Measurements from ENCODE around the gene PHTF2. TPM values are rescaled to one million over a fixed set of nuclear protein-coding genes. Genes with fewer than 3 reads are reported as not detected.
"Not testable (repeated sequence)": the region's sequence is repeated elsewhere in the genome, so short reads cannot be mapped to it uniquely, and the experiment has no call there.

Gene PHTF2
- polyA plus RNA-seq, 3 donors from 2014 or later: 4.1 to 9.3 (median 4.1) TPM

DNA sequence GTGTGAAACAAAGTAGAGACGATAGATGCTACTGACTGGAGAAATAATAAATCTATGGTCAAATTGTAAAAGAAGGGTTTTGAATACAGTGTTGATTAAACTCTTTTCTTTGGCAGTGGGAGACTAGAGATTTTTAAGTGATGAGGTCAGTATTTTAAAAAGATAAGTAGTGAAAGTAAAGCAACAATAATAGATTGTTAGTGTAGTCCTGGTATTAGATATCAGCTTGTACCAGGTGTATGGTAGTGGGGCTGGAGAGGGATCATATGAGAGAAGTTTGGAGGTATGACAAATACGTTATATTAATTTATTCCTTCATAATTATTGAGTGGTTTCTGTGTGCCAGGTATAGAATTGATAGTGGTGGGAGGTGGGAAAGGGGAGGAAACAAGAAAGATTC, 25.2 kb downstream of the PHTF2 start:
- H3K27ac Mint-ChIP-seq: no peak overlapping the region

DNA sequence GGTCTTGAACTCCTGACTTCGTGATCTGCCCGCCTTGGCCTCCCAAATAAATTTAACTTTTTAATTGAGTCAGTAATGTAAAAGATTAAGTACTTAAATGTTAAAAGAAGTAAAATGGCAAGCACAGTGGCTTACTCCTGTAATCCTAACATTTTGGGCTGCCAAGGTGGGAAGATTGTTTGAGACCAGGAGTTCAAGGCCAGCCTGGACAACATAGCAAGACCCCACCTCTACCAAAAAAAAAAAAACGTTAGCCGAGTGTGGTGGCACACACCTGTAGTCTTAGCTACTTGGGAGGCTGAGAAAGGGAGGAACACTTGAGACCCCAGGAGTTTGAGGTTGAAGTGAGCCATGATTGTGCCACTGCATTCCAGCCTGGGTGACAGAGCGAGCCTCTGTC, 26.1 kb downstream of the PHTF2 start:
- peaks cover 25 to 50% of the 10 kb centered on the region in 2 donors for H3K4me1 Mint-ChIP-seq
- H3K4me3 Mint-ChIP-seq: no peak overlapping the region
- peaks cover 19 to 32% (median 29%) of the 10 kb centered on the region in 6 donors for H3K9me3 Mint-ChIP-seq
- H3K27ac Mint-ChIP-seq: no peak overlapping the region
- DNase-seq: no peak
- H3K27me3 Mint-ChIP-seq (ENCODE audit: low read depth in 3 of 3): peaks cover 0 to 2% (median 1%) of the 10 kb centered on the region in 3 donors
- peaks cover 21 to 39% (median 34%) of the 10 kb centered on the region in 3 donors for H3K36me3 Mint-ChIP-seq

More for the DNA sequence above, 25.2 kb downstream of the PHTF2 start:
- H3K27me3 Mint-ChIP-seq (ENCODE audit: low read depth in 3 of 3): peaks cover 0 to 2% (median 1%) of the 10 kb centered on the region in 3 donors
- peaks cover 23 to 38% (median 34%) of the 10 kb centered on the region in 6 donors for H3K9me3 Mint-ChIP-seq
- no peak overlapping the region for H3K4me3 Mint-ChIP-seq
- H3K36me3 Mint-ChIP-seq: peaks cover 27 to 47% (median 42%) of the 10 kb centered on the region in 3 donors
- H3K4me1 Mint-ChIP-seq: peaks cover 25 to 52% of the 10 kb centered on the region in 2 donors
- DNase-seq: no peak

- peak overlapping the region in 1 of 6 donors; percentile 53 for H3K27ac Mint-ChIP-seq
- peaks cover 15 to 27% (median 24%) of the 10 kb centered on the region in 6 donors for H3K9me3 Mint-ChIP-seq
- peaks cover 19 to 35% (median 29%) of the 10 kb centered on the region in 3 donors for H3K36me3 Mint-ChIP-seq
- peaks cover 0 to 2% (median 1%) of the 10 kb centered on the region in 3 donors for H3K27me3 Mint-ChIP-seq (ENCODE audit: low read depth in 3 of 3)
- DNase-seq: no peak
- no peak overlapping the region for H3K4me3 Mint-ChIP-seq
- peaks cover 25 to 50% of the 10 kb centered on the region in 2 donors for H3K4me1 Mint-ChIP-seq
Observed at GRCh38 chr7:77825131-77825530, 26.6 kb downstream of the PHTF2 start.

DNA sequence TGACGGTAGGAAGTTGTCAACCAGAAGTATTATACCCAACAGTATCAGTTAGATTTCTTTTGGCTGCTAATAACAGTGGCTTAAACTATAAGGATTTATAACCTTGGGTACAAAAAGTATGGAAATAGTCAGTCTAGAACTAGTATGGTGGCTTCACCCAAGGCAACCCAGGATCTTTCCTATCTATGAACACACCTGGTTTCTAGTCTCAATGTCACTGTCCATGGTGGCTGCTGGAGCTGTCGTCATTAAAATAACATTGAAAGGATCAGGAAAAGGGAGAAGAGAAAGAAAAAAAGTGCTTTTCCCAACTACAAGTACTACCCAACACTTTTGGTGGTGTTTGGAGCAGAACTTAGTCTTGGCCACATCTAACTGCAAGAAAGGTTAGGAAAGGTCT, 27.7 kb downstream of the PHTF2 start:
- H3K9me3 Mint-ChIP-seq: peaks cover 3 to 16% (median 12%) of the 10 kb centered on the region in 6 donors
- H3K36me3 Mint-ChIP-seq: peaks cover 9 to 23% (median 17%) of the 10 kb centered on the region in 3 donors
- DNase-seq: no peak
- H3K4me1 Mint-ChIP-seq: peaks cover 25 to 54% of the 10 kb centered on the region in 2 donors
- peaks cover 0 to 2% (median under 1%) of the 10 kb centered on the region in 3 donors for H3K27me3 Mint-ChIP-seq (ENCODE audit: low read depth in 3 of 3)
- H3K27ac Mint-ChIP-seq: peak overlapping the region in 1 of 6 donors; percentile 4
- no peak overlapping the region for H3K4me3 Mint-ChIP-seq

- Mint-ChIP-seq H3K9me3 (peaks cover 0 to 13% (median 4%) of the 10 kb centered on the region in 6 donors), H3K27ac (no peak overlapping the region), H3K27me3 (ENCODE audit: low read depth in 3 of 3) (peaks cover 0 to 2% (median 0%) of the 10 kb centered on the region in 3 donors), H3K4me1 (peaks cover 23 to 50% of the 10 kb centered on the region in 2 donors), H3K36me3 (peaks cover 5 to 12% (median 10%) of the 10 kb centered on the region in 3 donors), H3K4me3 (no peak overlapping the region)
- DNase-seq: no peak
Observed at GRCh38 chr7:77827999-77828398, 29.4 kb downstream of the PHTF2 start.

- Mint-ChIP-seq H3K27ac (peak overlapping the region in 1 of 6 donors; percentile 64), H3K9me3 (peaks cover 0 to 2% (median under 1%) of the 10 kb centered on the region in 6 donors), H3K4me1 (peaks cover 29 to 55% of the 10 kb centered on the region in 2 donors), H3K36me3 (peaks cover 0 to 2% (median 1%) of the 10 kb centered on the region in 3 donors), H3K4me3 (no peak overlapping the region), H3K27me3 (ENCODE audit: low read depth in 3 of 3) (peaks cover 0 to 1% (median 0%) of the 10 kb centered on the region in 3 donors)
- DNase-seq: no peak
Observed at GRCh38 chr7:77830649-77831355, 32.2 kb downstream of the PHTF2 start.

DNA sequence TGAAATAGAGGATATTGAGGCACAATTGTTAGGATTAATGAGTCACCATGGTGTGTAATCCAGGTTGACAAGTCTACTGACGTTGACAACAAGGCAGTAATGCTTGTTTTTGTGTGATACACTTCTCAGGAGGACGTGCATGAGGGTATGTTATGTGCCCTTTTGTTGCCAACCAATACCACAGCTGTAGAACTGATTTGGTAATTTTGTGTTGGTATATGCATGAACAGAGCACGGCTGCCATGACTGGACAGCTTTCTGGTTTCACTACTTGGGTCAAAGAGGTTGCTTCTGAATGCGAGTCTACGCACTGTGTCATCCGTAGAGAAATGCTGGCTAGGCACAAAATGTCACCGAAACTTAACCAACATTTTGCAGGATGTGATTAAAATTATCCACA, 32.9 kb downstream of the PHTF2 start:
- H3K27me3 Mint-ChIP-seq (ENCODE audit: low read depth in 3 of 3): peaks cover 0 to 1% (median 0%) of the 10 kb centered on the region in 3 donors
- H3K9me3 Mint-ChIP-seq: no peaks in the 10 kb centered on the region
- H3K4me3 Mint-ChIP-seq: no peak overlapping the region
- no peak for DNase-seq
- no peaks in the 10 kb centered on the region for H3K36me3 Mint-ChIP-seq
- peak overlapping the region in 1 of 6 donors; percentile 17 for H3K27ac Mint-ChIP-seq
- peaks cover 26 to 48% of the 10 kb centered on the region in 2 donors for H3K4me1 Mint-ChIP-seq

DNA sequence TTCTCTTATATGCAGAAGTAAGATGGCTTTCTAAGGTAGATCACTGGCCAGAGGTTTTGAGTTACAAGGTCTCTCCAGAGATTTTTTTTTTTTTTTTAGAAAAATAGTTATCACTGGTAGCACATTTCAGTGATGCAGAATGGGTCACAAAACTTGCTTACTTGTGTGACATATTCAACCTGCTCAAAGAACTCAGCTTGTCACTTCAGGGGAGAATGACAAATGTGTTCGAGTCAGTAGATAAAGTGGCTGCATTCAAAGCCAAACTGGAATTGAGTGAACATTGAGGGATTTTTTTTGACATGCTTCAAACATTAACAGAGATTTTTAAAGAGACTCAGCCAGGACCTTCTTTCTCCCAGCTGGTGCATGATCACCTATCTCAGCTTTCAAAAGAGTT, 33.4 kb downstream of the PHTF2 start:
- H3K36me3 Mint-ChIP-seq: no peaks in the 10 kb centered on the region
- no peak overlapping the region for H3K27ac Mint-ChIP-seq
- H3K4me1 Mint-ChIP-seq: peaks cover 22 to 43% of the 10 kb centered on the region in 2 donors
- peaks cover 0 to 1% (median 0%) of the 10 kb centered on the region in 3 donors for H3K27me3 Mint-ChIP-seq (ENCODE audit: low read depth in 3 of 3)
- DNase-seq: no peak
- no peaks in the 10 kb centered on the region for H3K9me3 Mint-ChIP-seq
- no peak overlapping the region for H3K4me3 Mint-ChIP-seq

DNA sequence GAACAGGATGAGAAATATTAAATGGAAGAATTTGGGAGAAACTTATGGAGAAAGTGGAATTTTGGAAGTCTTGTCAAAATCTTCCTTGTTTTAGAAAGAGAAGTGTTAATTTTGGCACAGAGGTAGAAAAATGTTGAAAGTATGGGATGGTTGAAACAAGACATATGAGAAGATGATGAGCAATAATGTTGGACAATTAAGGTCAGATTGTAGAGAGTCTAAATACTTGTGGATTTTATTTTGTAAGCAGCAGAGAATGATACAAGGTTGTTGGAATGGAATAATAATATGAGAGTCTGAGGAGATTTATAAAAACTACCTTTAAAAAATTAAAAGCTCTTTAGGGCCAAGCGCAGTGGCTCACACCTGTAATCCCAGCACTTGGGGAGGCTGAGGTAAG, 34.6 kb downstream of the PHTF2 start:
- H3K27me3 Mint-ChIP-seq (ENCODE audit: low read depth in 3 of 3): peaks cover 0 to 1% (median 0%) of the 10 kb centered on the region in 3 donors
- no peak for DNase-seq
- H3K4me3 Mint-ChIP-seq: no peak overlapping the region
- peaks cover 19 to 37% of the 10 kb centered on the region in 2 donors for H3K4me1 Mint-ChIP-seq
- H3K27ac Mint-ChIP-seq: peak overlapping the region in 1 of 6 donors; percentile 34
- no peaks in the 10 kb centered on the region for H3K9me3 Mint-ChIP-seq
- no peaks in the 10 kb centered on the region for H3K36me3 Mint-ChIP-seq

GRCh38 chr7:77836425-77836824, 37.9 kb downstream of the PHTF2 start:
- not testable (repeated sequence) for H3K27ac Mint-ChIP-seq; H3K36me3 Mint-ChIP-seq; H3K27me3 Mint-ChIP-seq (ENCODE audit: low read depth in 3 of 3); DNase-seq; H3K9me3 Mint-ChIP-seq
- Mint-ChIP-seq H3K4me3 (peak overlapping the region in 1 of 5 donors; percentile 25), H3K4me1 (peaks cover 17 to 27% of the 10 kb centered on the region in 2 donors)

- Mint-ChIP-seq H3K36me3 (no peaks in the 10 kb centered on the region), H3K9me3 (no peaks in the 10 kb centered on the region), H3K4me3 (no peak overlapping the region), H3K4me1 (peaks cover 17 to 26% of the 10 kb centered on the region in 2 donors), H3K27me3 (ENCODE audit: low read depth in 3 of 3) (peaks cover 0 to 1% (median 0%) of the 10 kb centered on the region in 3 donors), H3K27ac (no peak overlapping the region)
- DNase-seq: no peak
Observed at GRCh38 chr7:77837275-77837674, 38.7 kb downstream of the PHTF2 start.

DNA sequence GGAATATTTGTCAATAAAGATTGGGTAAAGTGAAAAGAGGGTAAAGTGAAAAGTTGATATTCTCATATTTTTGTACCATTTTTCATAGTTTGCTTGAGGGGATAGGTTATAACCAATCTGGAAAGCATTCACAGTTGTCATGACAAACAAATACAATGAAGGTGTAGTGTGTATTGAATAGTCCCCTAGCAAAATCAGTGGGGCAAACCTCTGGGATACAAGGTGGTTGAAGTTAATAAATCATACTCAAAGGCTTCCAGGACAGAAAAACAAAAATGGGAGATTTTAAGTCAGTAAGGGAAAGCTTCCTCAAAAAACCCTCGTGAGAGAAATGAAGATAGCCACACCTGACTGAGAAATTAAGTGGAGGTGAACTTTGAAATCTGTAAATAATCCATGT, 39.4 kb downstream of the PHTF2 start:
- H3K27me3 Mint-ChIP-seq (ENCODE audit: low read depth in 3 of 3): peaks cover 0 to 1% (median 0%) of the 10 kb centered on the region in 3 donors
- no peaks in the 10 kb centered on the region for H3K36me3 Mint-ChIP-seq
- no peak for DNase-seq
- H3K4me3 Mint-ChIP-seq: no peak overlapping the region
- no peaks in the 10 kb centered on the region for H3K9me3 Mint-ChIP-seq
- peak overlapping the region in 1 of 6 donors; percentile 37 for H3K27ac Mint-ChIP-seq
- peaks cover 15 to 24% of the 10 kb centered on the region in 2 donors for H3K4me1 Mint-ChIP-seq

- Mint-ChIP-seq H3K4me3 (no peak overlapping the region), H3K27ac (no peak overlapping the region), H3K4me1 (peaks cover 10 to 13% of the 10 kb centered on the region in 2 donors), H3K36me3 (peaks cover 1 to 4% (median 3%) of the 10 kb centered on the region in 3 donors), H3K27me3 (ENCODE audit: low read depth in 3 of 3) (no peaks in the 10 kb centered on the region), H3K9me3 (no peaks in the 10 kb centered on the region)
- DNase-seq: no peak
Observed at GRCh38 chr7:77838929-77839491, 40.4 kb downstream of the PHTF2 start.

DNA sequence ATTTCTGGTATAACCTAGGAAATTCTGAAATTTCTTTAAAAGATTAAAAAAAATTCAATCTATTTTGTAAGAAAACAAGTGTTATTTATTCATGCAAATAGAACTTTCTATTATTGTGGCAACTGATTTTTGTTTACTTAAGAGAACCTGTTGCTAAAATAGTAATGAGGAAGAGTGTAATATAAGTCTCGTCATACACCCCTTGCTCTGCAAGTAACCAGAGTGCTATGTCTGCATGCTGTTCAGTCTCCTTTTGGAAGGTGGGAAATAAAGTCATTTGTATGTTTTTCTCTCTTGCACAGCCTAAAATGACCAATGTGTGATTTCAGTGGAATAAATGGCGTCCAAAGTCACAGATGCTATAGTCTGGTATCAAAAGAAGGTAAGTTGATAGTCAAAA, 41.3 kb downstream of the PHTF2 start:
- Mint-ChIP-seq H3K9me3 (no peaks in the 10 kb centered on the region), H3K36me3 (peaks cover 3 to 4% (median 3%) of the 10 kb centered on the region in 3 donors), H3K4me1 (peaks cover 4% of the 10 kb centered on the region in 2 donors), H3K4me3 (no peak overlapping the region), H3K27ac (peak overlapping the region in 1 of 6 donors; percentile 41), H3K27me3 (ENCODE audit: low read depth in 3 of 3) (peaks cover 0 to under 1% (median 0%) of the 10 kb centered on the region in 3 donors)
- no peak for DNase-seq
